CD14-positive monocyte (primary cell): ENCODE results near the gene HELB. TPM values are rescaled to one million over a fixed set of nuclear protein-coding genes. Genes with fewer than 3 reads are reported as not detected.

ENCODE experiments used
- DNase-seq, 3 donors: peaks; one replicate each; pipeline ENCODE4 v3.0.0-alpha.2; 2011 to 2022
- H2AFZ ChIP-seq: 2 replicates; pipeline ENCODE4 v1.6.0; 2012; ENCODE audit warnings: mild to moderate bottlenecking, low read depth, low read length, inconsistent platforms; ENCODE audit not compliant: insufficient read depth, poor library complexity, severe bottlenecking
- H3K27ac ChIP-seq, 2 donors: 1 replicate in 1 of 2; 2 replicates in 1 of 2; pipeline ENCODE4 v1.5.1; 2012 to 2013; ENCODE audit warnings: low read length in 2 of 2, control low read depth in 1 of 2, inconsistent platforms in 1 of 2, low read depth in 1 of 2, mild to moderate bottlenecking in 1 of 2
- H3K27me3 ChIP-seq, 2 donors: one replicate each; pipeline versions ENCODE4 v1.6.0 to v1.6.1; 2011 to 2013; ENCODE audit warnings: low read length in 2 of 2; ENCODE audit not compliant: control insufficient read depth in 2 of 2, insufficient read depth in 2 of 2
- H3K36me3 ChIP-seq, 2 donors: replicated peaks in 1 of 2; 1 replicate in 1 of 2; 2 replicates in 1 of 2; pipeline versions ENCODE4 v1.5.1 to v1.6.1; 2012 to 2013; ENCODE audit warnings: low read length in 2 of 2, control low read depth in 1 of 2, inconsistent platforms in 1 of 2, mild to moderate bottlenecking in 1 of 2; ENCODE audit not compliant: insufficient read depth in 2 of 2, control insufficient read depth in 1 of 2
- H3K4me1 ChIP-seq, 2 donors: 1 replicate in 1 of 2; 2 replicates in 1 of 2; pipeline versions ENCODE4 v1.5.1 to v1.6.1; 2012 to 2013; ENCODE audit warnings: low read length in 2 of 2, control low read depth in 1 of 2, inconsistent platforms in 1 of 2, mild to moderate bottlenecking in 1 of 2, moderate library complexity in 1 of 2; ENCODE audit not compliant: insufficient read depth in 2 of 2, control insufficient read depth in 1 of 2
- H3K4me2 ChIP-seq: replicated peaks from 2 replicates; pipeline ENCODE3; 2012; ENCODE audit warnings: low read length, moderate library complexity, mild to moderate bottlenecking; ENCODE audit not compliant: poor library complexity, severe bottlenecking; ENCODE audit errors: extremely low read depth
- H3K4me3 ChIP-seq, 3 experiments: fragments of 200-600 bp in 1 of 3; sonication (generic) in 1 of 3; replicated peaks in 1 of 3; 1 replicate in 2 of 3; 2 replicates in 1 of 3; pipeline ENCODE4 v1.5.1; 2011 to 2013; ENCODE audit warnings: low read length in 3 of 3, mild to moderate bottlenecking in 3 of 3, control low read depth in 2 of 3, low read depth in 2 of 3, inconsistent platforms in 1 of 3, moderate library complexity in 1 of 3
- H3K79me2 ChIP-seq: 2 replicates; pipeline ENCODE4 v1.6.0; 2012; ENCODE audit warnings: mild to moderate bottlenecking, control low read depth, inconsistent platforms, low read length, moderate library complexity; ENCODE audit not compliant: insufficient read depth
- H3K9ac ChIP-seq: 2 replicates; pipeline ENCODE4 v1.6.0; 2017; ENCODE audit warnings: low read length, mild to moderate bottlenecking; ENCODE audit not compliant: insufficient read depth, poor library complexity, severe bottlenecking
- H3K9me3 ChIP-seq, 2 donors: replicated peaks in 1 of 2; 1 replicate in 1 of 2; 2 replicates in 1 of 2; pipeline versions ENCODE4 v1.5.1 to v1.6.1; 2012 to 2013; ENCODE audit warnings: low read length in 2 of 2, control low read depth in 1 of 2; ENCODE audit not compliant: control insufficient read depth in 1 of 2, insufficient read depth in 1 of 2
- H4K20me1 ChIP-seq: 2 replicates; pipeline ENCODE4 v1.6.0; 2012; ENCODE audit warnings: mild to moderate bottlenecking, low read length, control low read depth, moderate library complexity; ENCODE audit not compliant: insufficient read depth
- H3K27ac Mint-ChIP-seq, 7 donors: one replicate each; pipeline ENCODE4 v1.8.0; 2020; ENCODE audit warnings: mild to moderate bottlenecking in 7 of 7, mixed read lengths in 7 of 7, moderate library complexity in 6 of 7, inconsistent platforms in 2 of 7
- H3K27me3 Mint-ChIP-seq, 3 donors: one replicate each; pipeline ENCODE4 v1.8.0; 2021 to 2022; ENCODE audit warnings: low read depth in 3 of 3, mild to moderate bottlenecking in 3 of 3, mixed read lengths in 3 of 3, moderate library complexity in 3 of 3, inconsistent platforms in 1 of 3
- H3K36me3 Mint-ChIP-seq, 2 donors: one replicate each; pipeline ENCODE4 v1.8.0; 2020; ENCODE audit warnings: mixed read lengths in 2 of 2, inconsistent platforms in 1 of 2, mild to moderate bottlenecking in 1 of 2
- H3K4me1 Mint-ChIP-seq: one replicate; pipeline ENCODE4 v1.8.0; 2020; ENCODE audit warnings: mild to moderate bottlenecking, mixed read lengths
- H3K4me3 Mint-ChIP-seq, 2 donors: one replicate each; pipeline ENCODE4 v1.8.0; 2020; ENCODE audit warnings: mild to moderate bottlenecking in 2 of 2, mixed read lengths in 2 of 2, moderate library complexity in 1 of 2
- H3K9me3 Mint-ChIP-seq, 7 donors: one replicate each; pipeline ENCODE4 v1.8.0; 2020 to 2022; ENCODE audit warnings: mixed read lengths in 7 of 7, mild to moderate bottlenecking in 6 of 7, moderate library complexity in 6 of 7, inconsistent platforms in 2 of 7
- WGBS: methylation state at CpG from one replicate; pipeline ENCODE4 v1.1.5; 2013; ENCODE audit warnings: missing lambda C conversion rate; ENCODE audit not compliant: insufficient coverage; 5-methylcytosine and 5-hydroxymethylcytosine counted together
- intact Hi-C, 2 donors: fragments of 100-400 bp; cut with micrococcal nuclease; formaldehyde crosslinking; loops; one replicate each; pipeline versions ENCODE4 v1.15.0 to v1.15.1; 2023
- polyA plus RNA-seq, 3 donors: library from polyadenylated mRNA; depleted of rRNA in 1 of 3; unstranded in 2 of 3; stranded (reverse) in 1 of 3; fragments of 300-500 nt in 2 of 3; fragments of >200 nt in 1 of 3; fragmentation: Illumina TruSeq in 2 of 3; gene quantifications; 1 replicate in 2 of 3; 2 replicates in 1 of 3; pipeline ENCODE4 v1.2.3, GENCODE V29; 2012 to 2021
- TF ChIP-seq, protein P1 (sequence below): fragments of 200-600 bp; IDR thresholded peaks from one replicate; pipeline ENCODE4 v1.8.0; 2022; ENCODE audit warnings: antibody characterized with exemption, mild to moderate bottlenecking

The HELB gene
- polyA plus RNA-seq, 3 donors = 1.8 to 3.4 (median 3.0) TPM

GRCh38 chr12:66329941-66330340 is 27.6 kb downstream of the HELB start:
- no peak for DNase-seq
- H3K36me3 Mint-ChIP-seq = peaks cover 54 to 67% of the 10 kb centered on the region in 2 donors
- Histone ChIP-seq H3K9me3 (no peaks in the 10 kb centered on the region), H3K4me3 (no peak overlapping the region), H2AFZ (no peak overlapping the region), H3K9ac (no peak overlapping the region), H3K36me3 (peaks cover 24 to 67% of the 10 kb centered on the region in 2 donors), H3K4me2 (no peak overlapping the region), H4K20me1 (no peaks in the 10 kb centered on the region), H3K79me2 (no peaks in the 10 kb centered on the region), H3K27me3 (no peaks in the 10 kb centered on the region), H3K4me1 (no peaks in the 10 kb centered on the region), H3K27ac (no peak overlapping the region)
- peaks cover 0 to 3% (median 1%) of the 10 kb centered on the region in 7 donors for H3K9me3 Mint-ChIP-seq
- H3K27ac Mint-ChIP-seq = no peak overlapping the region
- H3K27me3 Mint-ChIP-seq = peaks cover 0 to 2% (median 0%) of the 10 kb centered on the region in 3 donors
- H3K4me3 Mint-ChIP-seq = no peak overlapping the region
- no CpG with 5 or more reads among the region's 5 CpGs for WGBS
- TF ChIP-seq, protein P1, sequence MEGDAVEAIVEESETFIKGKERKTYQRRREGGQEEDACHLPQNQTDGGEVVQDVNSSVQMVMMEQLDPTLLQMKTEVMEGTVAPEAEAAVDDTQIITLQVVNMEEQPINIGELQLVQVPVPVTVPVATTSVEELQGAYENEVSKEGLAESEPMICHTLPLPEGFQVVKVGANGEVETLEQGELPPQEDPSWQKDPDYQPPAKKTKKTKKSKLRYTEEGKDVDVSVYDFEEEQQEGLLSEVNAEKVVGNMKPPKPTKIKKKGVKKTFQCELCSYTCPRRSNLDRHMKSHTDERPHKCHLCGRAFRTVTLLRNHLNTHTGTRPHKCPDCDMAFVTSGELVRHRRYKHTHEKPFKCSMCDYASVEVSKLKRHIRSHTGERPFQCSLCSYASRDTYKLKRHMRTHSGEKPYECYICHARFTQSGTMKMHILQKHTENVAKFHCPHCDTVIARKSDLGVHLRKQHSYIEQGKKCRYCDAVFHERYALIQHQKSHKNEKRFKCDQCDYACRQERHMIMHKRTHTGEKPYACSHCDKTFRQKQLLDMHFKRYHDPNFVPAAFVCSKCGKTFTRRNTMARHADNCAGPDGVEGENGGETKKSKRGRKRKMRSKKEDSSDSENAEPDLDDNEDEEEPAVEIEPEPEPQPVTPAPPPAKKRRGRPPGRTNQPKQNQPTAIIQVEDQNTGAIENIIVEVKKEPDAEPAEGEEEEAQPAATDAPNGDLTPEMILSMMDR = no peak
- intact Hi-C loops = no loop called here
- peaks cover 2% of the 10 kb centered on the region for H3K4me1 Mint-ChIP-seq

DNA sequence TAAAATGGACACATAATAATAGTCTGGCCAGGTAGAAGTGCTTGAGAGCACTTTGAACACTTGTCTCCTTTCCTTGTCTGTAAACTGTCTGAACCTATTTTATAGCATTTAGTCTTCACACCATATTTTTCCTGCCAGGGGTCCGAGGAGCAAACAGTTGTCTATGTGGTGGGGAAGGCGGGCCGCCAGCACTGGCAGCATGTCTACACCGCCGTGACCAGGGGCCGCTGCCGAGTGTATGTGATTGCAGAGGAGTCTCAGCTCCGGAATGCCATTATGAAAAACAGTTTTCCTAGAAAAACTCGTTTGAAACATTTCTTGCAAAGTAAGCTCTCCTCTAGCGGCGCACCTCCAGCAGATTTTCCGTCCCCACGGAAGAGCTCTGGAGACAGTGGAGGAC is 28.7 kb downstream of the HELB start:
- Histone ChIP-seq H3K27me3 (no peaks in the 10 kb centered on the region), H3K36me3 (peaks cover 18 to 64% of the 10 kb centered on the region in 2 donors), H4K20me1 (no peaks in the 10 kb centered on the region), H3K4me1 (no peaks in the 10 kb centered on the region), H3K4me2 (no peak overlapping the region), H2AFZ (no peak overlapping the region), H3K9me3 (no peaks in the 10 kb centered on the region), H3K4me3 (no peak overlapping the region), H3K9ac (no peak overlapping the region), H3K27ac (no peak overlapping the region), H3K79me2 (peaks cover under 1% of the 10 kb centered on the region)
- WGBS = 84% methylated on average over 8 of the region's 13 CpGs
- Mint-ChIP-seq H3K9me3 (peaks cover 0 to 3% (median 1%) of the 10 kb centered on the region in 7 donors), H3K4me3 (no peak overlapping the region), H3K27me3 (peaks cover 0 to 2% (median 0%) of the 10 kb centered on the region in 3 donors), H3K36me3 (peaks cover 44 to 56% of the 10 kb centered on the region in 2 donors), H3K27ac (no peak overlapping the region), H3K4me1 (peaks cover 2% of the 10 kb centered on the region)
- intact Hi-C loops = no loop called here
- TF ChIP-seq, protein P1 = no peak
- no peak for DNase-seq
